ENCODE results near the gene COG5. TPM values are rescaled to one million over a fixed set of nuclear protein-coding genes. Genes with fewer than 3 reads are reported as not detected.

COG5 gene
- total RNA-seq, 3 donors from 2014 or later = 35.2 to 61.2 (median 38.0) TPM

- no peaks in the 10 kb centered on the region for H3K27me3 ChIP-seq
- H3K4me1 ChIP-seq = peaks cover 0 to 4% of the 10 kb centered on the region in 2 donors
- intact Hi-C loops (cut with DNase I; ENCODE audit: low total_unique reads) = no loop called here
- H3K27ac ChIP-seq = no peak overlapping the region
- DNase-seq (ENCODE audit: low spot score in 2 of 2) = no peak
- no peak overlapping the region for H3K4me3 ChIP-seq
- TF ChIP-seq POLR2AphosphoS5 (IDR thresholded peaks at IDR 0.05) (no peak), POLR2A (IDR thresholded peaks at IDR 0.05) (no peak)
- TF ChIP-seq, protein P1, sequence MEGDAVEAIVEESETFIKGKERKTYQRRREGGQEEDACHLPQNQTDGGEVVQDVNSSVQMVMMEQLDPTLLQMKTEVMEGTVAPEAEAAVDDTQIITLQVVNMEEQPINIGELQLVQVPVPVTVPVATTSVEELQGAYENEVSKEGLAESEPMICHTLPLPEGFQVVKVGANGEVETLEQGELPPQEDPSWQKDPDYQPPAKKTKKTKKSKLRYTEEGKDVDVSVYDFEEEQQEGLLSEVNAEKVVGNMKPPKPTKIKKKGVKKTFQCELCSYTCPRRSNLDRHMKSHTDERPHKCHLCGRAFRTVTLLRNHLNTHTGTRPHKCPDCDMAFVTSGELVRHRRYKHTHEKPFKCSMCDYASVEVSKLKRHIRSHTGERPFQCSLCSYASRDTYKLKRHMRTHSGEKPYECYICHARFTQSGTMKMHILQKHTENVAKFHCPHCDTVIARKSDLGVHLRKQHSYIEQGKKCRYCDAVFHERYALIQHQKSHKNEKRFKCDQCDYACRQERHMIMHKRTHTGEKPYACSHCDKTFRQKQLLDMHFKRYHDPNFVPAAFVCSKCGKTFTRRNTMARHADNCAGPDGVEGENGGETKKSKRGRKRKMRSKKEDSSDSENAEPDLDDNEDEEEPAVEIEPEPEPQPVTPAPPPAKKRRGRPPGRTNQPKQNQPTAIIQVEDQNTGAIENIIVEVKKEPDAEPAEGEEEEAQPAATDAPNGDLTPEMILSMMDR (IDR thresholded peaks at IDR 0.05) = no peak
- H3K9me3 ChIP-seq = peaks cover 0 to 3% of the 10 kb centered on the region in 2 donors
- no peaks in the 10 kb centered on the region for H3K36me3 ChIP-seq
Measured at GRCh38 chr7:107212725-107213124, 351.0 kb downstream of the COG5 start.

- Histone ChIP-seq H3K4me1 (peaks cover 0 to 9% of the 10 kb centered on the region in 2 donors), H3K27me3 (no peaks in the 10 kb centered on the region), H3K4me3 (no peak overlapping the region), H3K36me3 (no peaks in the 10 kb centered on the region), H3K27ac (no peak overlapping the region), H3K9me3 (peaks cover 0 to 3% of the 10 kb centered on the region in 2 donors)
- DNase-seq (ENCODE audit: low spot score in 2 of 2) = no peak
- no peak for TF ChIP-seq POLR2A (IDR thresholded peaks at IDR 0.05)
- TF ChIP-seq, protein P1 (IDR thresholded peaks at IDR 0.05) = no peak
- intact Hi-C loops (cut with DNase I; ENCODE audit: low total_unique reads) = no loop called here
Measured at GRCh38 chr7:107210400-107210799, 353.3 kb downstream of the COG5 start.

GRCh38 chr7:107209565-107209964 lies 354.2 kb downstream of the COG5 start:
- H3K4me3 ChIP-seq = no peak overlapping the region
- DNase-seq (ENCODE audit: low spot score in 2 of 2) = no peak
- H3K27ac ChIP-seq = no peak overlapping the region
- intact Hi-C loops (cut with DNase I; ENCODE audit: low total_unique reads) = no loop called here
- TF ChIP-seq POLR2AphosphoS5 (IDR thresholded peaks at IDR 0.05) (no peak), POLR2A (IDR thresholded peaks at IDR 0.05) (no peak)
- TF ChIP-seq, protein P1 (IDR thresholded peaks at IDR 0.05) = no peak
- no peaks in the 10 kb centered on the region for H3K27me3 ChIP-seq
- H3K36me3 ChIP-seq = no peaks in the 10 kb centered on the region
- H3K4me1 ChIP-seq = peaks cover 0 to 9% of the 10 kb centered on the region in 2 donors
- H3K9me3 ChIP-seq = peaks cover 0 to 3% of the 10 kb centered on the region in 2 donors

GRCh38 chr7:107208563-107208962 lies 355.2 kb downstream of the COG5 start:
- H3K9me3 ChIP-seq = no peaks in the 10 kb centered on the region
- H3K27me3 ChIP-seq = no peaks in the 10 kb centered on the region
- no peak for DNase-seq (ENCODE audit: low spot score in 2 of 2)
- H3K4me1 ChIP-seq = peaks cover 0 to 9% of the 10 kb centered on the region in 2 donors
- no peaks in the 10 kb centered on the region for H3K36me3 ChIP-seq
- H3K4me3 ChIP-seq = no peak overlapping the region
- peak overlapping the region; percentile 52 to 92 for H3K27ac ChIP-seq
- intact Hi-C loops (cut with DNase I; ENCODE audit: low total_unique reads) = no loop called here
- TF ChIP-seq, protein P1 (IDR thresholded peaks at IDR 0.05) = no peak
- TF ChIP-seq POLR2A (IDR thresholded peaks at IDR 0.05) (no peak), POLR2AphosphoS5 (IDR thresholded peaks at IDR 0.05) (no peak)

DNA sequence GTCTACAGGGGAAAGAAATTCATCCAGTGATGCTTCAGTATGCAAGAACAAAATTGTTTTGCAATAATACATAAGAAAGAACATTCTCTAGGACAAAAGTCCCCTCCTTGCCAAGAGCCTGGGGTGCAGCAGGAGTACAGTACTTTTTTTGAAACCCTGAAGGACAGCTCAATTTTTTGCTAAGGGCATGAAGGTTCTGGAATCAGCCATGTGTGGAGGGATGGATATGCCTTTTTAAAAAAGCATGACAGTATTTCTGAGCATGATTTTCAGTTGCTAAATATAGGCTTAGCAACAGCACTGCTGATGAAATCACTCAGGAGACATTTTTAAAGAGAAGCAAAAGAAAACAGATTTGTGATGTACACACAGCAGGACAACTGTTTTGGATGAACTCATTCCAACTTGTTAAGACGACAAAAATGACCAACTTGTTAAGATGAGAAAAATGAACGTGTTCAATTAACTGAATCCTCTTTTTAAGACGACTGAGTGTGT lies 355.6 kb downstream of the COG5 start:
- no peaks in the 10 kb centered on the region for H3K27me3 ChIP-seq
- no peaks in the 10 kb centered on the region for H3K36me3 ChIP-seq
- TF ChIP-seq POLR2AphosphoS5 (IDR thresholded peaks at IDR 0.05) (no peak), POLR2A (IDR thresholded peaks at IDR 0.05) (no peak)
- TF ChIP-seq, protein P1 (IDR thresholded peaks at IDR 0.05) = no peak
- intact Hi-C loops (cut with DNase I; ENCODE audit: low total_unique reads) = no loop called here
- no peak for DNase-seq (ENCODE audit: low spot score in 2 of 2)
- peaks cover 0 to 9% of the 10 kb centered on the region in 2 donors for H3K4me1 ChIP-seq
- H3K9me3 ChIP-seq = no peaks in the 10 kb centered on the region
- H3K27ac ChIP-seq = peak overlapping the region; percentile 52 to 92
- no peak overlapping the region for H3K4me3 ChIP-seq

All from breast epithelium (tissue), 4 donors.